Endothelial cell of umbilical vein (primary cell): ENCODE data around the gene L2HGDH. TPM values are rescaled to one million over a fixed set of nuclear protein-coding genes. Genes with fewer than 3 reads are reported as not detected.

ENCODE experiments used
- BruUV-seq: library from RNA; stranded (reverse); fragments of 400-500 nt; replicated peaks from 2 replicates; lab custom pipeline; 2021; lab: Mats Ljungman, UMichigan
- CTCF ChIA-PET: fragments of 300-600, 350-600 bp; sonication (Branson Sonifier 250); formaldehyde crosslinking; loops from one replicate; lab custom pipeline; 2021; ENCODE audit warnings: antibody characterized with exemption, inconsistent platforms; lab: Charles Lee
- POLR2A ChIA-PET: fragments of 300-600, 350-600 bp; sonication (Branson Sonifier 250); formaldehyde crosslinking; loops from one replicate; lab custom pipeline; 2021; ENCODE audit warnings: antibody characterized with exemption, inconsistent platforms; lab: Charles Lee
- DNase-seq: peaks from one replicate; pipeline ENCODE4 v3.0.0-alpha.2; 2011; ENCODE audit warnings: low read depth, low spot score
- FAIRE-seq: peaks from 2 replicates; lab custom pipeline; 2011; peaks lifted over from hg19 to GRCh38; lab: Jason Lieb, UNC
- H2AFZ ChIP-seq: 2 replicates; pipeline ENCODE4 v1.6.0; 2012; ENCODE audit warnings: low read depth, low read length, control low read depth, inconsistent platforms
- H3K27ac ChIP-seq: 2 replicates; pipeline ENCODE4 v1.5.1; 2011; ENCODE audit warnings: low read depth, mild to moderate bottlenecking, control low read depth, low read length, moderate library complexity; ENCODE audit not compliant: insufficient read depth
- H3K27me3 ChIP-seq, 2 experiments: 2 replicates each; pipeline versions ENCODE4 v1.6.0 to v1.6.1; 2011; ENCODE audit warnings: low read length in 2 of 2, mixed read lengths in 1 of 2; ENCODE audit not compliant: control insufficient read depth in 2 of 2, insufficient read depth in 2 of 2
- H3K36me3 ChIP-seq, 2 experiments: 2 replicates in 1 of 2; 3 replicates in 1 of 2; pipeline ENCODE4 v1.5.1; 2011; ENCODE audit warnings: low read length in 2 of 2, mild to moderate bottlenecking in 1 of 2, moderate library complexity in 1 of 2; ENCODE audit not compliant: control insufficient read depth in 2 of 2, insufficient read depth in 2 of 2; ENCODE audit errors: extremely low read depth in 1 of 2
- H3K4me1 ChIP-seq: 3 replicates; pipeline ENCODE4 v1.5.1; 2011; ENCODE audit warnings: mild to moderate bottlenecking, low read length; ENCODE audit not compliant: control insufficient read depth, insufficient read depth; ENCODE audit errors: extremely low read depth
- H3K4me2 ChIP-seq: 2 replicates; pipeline ENCODE4 v1.6.1; 2011; ENCODE audit warnings: low read length, control low read depth, mixed read lengths; ENCODE audit not compliant: insufficient read depth
- H3K4me3 ChIP-seq, 3 experiments: fragments of 200-600 bp in 1 of 3; sonication (generic), shearing (Covaris generic) in 1 of 3; replicated peaks in 1 of 3; 2 replicates each; pipeline ENCODE4 v1.5.1; 2011 to 2016; ENCODE audit warnings: control low read depth in 3 of 3, low read length in 3 of 3, mild to moderate bottlenecking in 2 of 3, inconsistent platforms in 1 of 3, low read depth in 1 of 3, moderate library complexity in 1 of 3; ENCODE audit not compliant: insufficient read depth in 1 of 3
- H3K79me2 ChIP-seq: 2 replicates; pipeline ENCODE4 v1.6.0; 2012; ENCODE audit warnings: low read length, inconsistent platforms; ENCODE audit not compliant: control insufficient read depth, insufficient read depth
- H3K9ac ChIP-seq: replicated peaks from 2 replicates; pipeline ENCODE3; 2011; ENCODE audit warnings: low read length, control low read depth; ENCODE audit not compliant: insufficient read depth; ENCODE audit errors: extremely low read depth
- H3K9me1 ChIP-seq: replicated peaks from 3 replicates; pipeline ENCODE4 v1.6.0; 2011; ENCODE audit warnings: mild to moderate bottlenecking, low read length; ENCODE audit not compliant: control insufficient read depth, insufficient read depth; ENCODE audit errors: extremely low read depth
- H3K9me3 ChIP-seq: replicated peaks from 2 replicates; pipeline ENCODE4 v1.5.1; 2012; ENCODE audit warnings: low read length, inconsistent platforms; ENCODE audit not compliant: control insufficient read depth, insufficient read depth
- H4K20me1 ChIP-seq: replicated peaks from 2 replicates; pipeline ENCODE3; 2011; ENCODE audit warnings: mild to moderate bottlenecking, low read length; ENCODE audit not compliant: control insufficient read depth, insufficient read depth; ENCODE audit errors: extremely low read depth
- EZH2 ChIP-seq: IDR thresholded peaks from 2 replicates; pipeline ENCODE4 v1.6.1; 2012; ENCODE audit warnings: borderline replicate concordance, low read depth, mild to moderate bottlenecking, moderate library complexity, low read length, inconsistent platforms; ENCODE audit not compliant: severe bottlenecking
- FOS ChIP-seq: IDR thresholded peaks from 2 replicates; pipeline ENCODE4 v1.6.1; 2011; ENCODE audit warnings: mild to moderate bottlenecking, low read length, moderate library complexity, borderline replicate concordance; ENCODE audit not compliant: insufficient read depth
- GATA2 ChIP-seq: IDR thresholded peaks from 2 replicates; pipeline ENCODE4 v1.7.0; 2011; ENCODE audit warnings: low read depth, mild to moderate bottlenecking, moderate library complexity, mixed read lengths, low read length; ENCODE audit not compliant: insufficient read length, insufficient read depth
- JUN ChIP-seq: IDR thresholded peaks from 2 replicates; pipeline ENCODE4 v1.6.1; 2011; ENCODE audit warnings: borderline replicate concordance, low read depth; ENCODE audit not compliant: insufficient read length, insufficient read depth
- MYC ChIP-seq: IDR thresholded peaks from one replicate; pipeline ENCODE4 v1.6.1; 2011; ENCODE audit warnings: mild to moderate bottlenecking, low read depth, low read length
- POLR2A ChIP-seq: IDR thresholded peaks from 2 replicates; pipeline ENCODE4 v1.6.1; 2012; ENCODE audit warnings: low read depth, mild to moderate bottlenecking, control low read depth, low read length
- POLR2AphosphoS5 ChIP-seq: IDR thresholded peaks from 2 replicates; pipeline ENCODE4 v1.6.1; 2012; ENCODE audit warnings: low read depth, mild to moderate bottlenecking, control low read depth, low read length, moderate library complexity; ENCODE audit not compliant: insufficient read depth
- dilution Hi-C: fragments of 300-500 bp; cut with MboI; formaldehyde crosslinking; loops from one replicate; pipeline ENCODE4 v1.15.0; 2019; ENCODE audit warnings: low sequenced_read_pairs; ENCODE audit not compliant: extremely low pct_ligation_motif_present
- intact Hi-C: fragments of 100-400 bp; cut with micrococcal nuclease; formaldehyde crosslinking; loops from one replicate; pipeline ENCODE4 v1.10.0; 2022
- polyA plus RNA-seq, 4 experiments: library from polyadenylated mRNA; depleted of rRNA in 3 of 4; stranded (reverse) in 3 of 4; unstranded in 1 of 4; fragments of >200 nt; gene quantifications; 2 replicates each; pipeline versions ENCODE4 v1.2.1 to v1.2.3, GENCODE V29; 2011 to 2012; ENCODE audit warnings: missing spikeins in 1 of 4
- total RNA-seq: library from RNA; stranded (reverse); gene quantifications from 2 replicates; pipeline ENCODE4 v1.2.3, GENCODE V29; 2021
- TF ChIP-seq, protein P1 (sequence below), 2 donors: IDR thresholded peaks; 1 replicate in 1 of 2; 2 replicates in 1 of 2; pipeline ENCODE4 v1.5.1; 2011; ENCODE audit warnings: low read length in 2 of 2, mild to moderate bottlenecking in 2 of 2, moderate library complexity in 2 of 2, control low read depth in 1 of 2, inconsistent platforms in 1 of 2, low read depth in 1 of 2; ENCODE audit not compliant: insufficient read depth in 1 of 2; ENCODE audit errors: extremely low read depth in 1 of 2
- TF ChIP-seq, protein P2 (sequence below): IDR thresholded peaks from 2 replicates; pipeline ENCODE4 v1.6.1; 2011; ENCODE audit not compliant: insufficient read depth, insufficient read length

The L2HGDH gene
- total and polyA plus RNA-seq, 2 donors (not counting 3 experiments of a cell fraction or from before 2014, with no cell fraction given): 2.5 to 5.3 TPM

DNA sequence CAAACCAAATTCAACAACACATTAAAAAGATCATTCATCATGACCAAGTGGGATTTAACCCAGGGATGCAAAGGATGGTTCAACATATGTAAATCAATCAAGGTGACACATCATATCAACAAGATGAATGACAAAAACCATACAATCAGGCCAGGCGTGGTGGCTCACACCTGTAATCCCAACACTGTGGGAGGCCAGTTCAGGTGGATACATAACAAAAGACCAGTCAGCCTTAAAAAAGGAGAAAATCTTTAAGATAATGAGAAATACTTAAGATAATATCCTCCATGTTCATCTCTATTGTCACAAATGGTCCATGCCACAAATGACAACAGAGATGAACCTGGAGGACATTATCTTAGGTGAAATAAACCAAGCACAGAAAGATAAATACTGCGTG lies 12.4 kb downstream of the L2HGDH start:
- Histone ChIP-seq H3K9ac (no peak overlapping the region), H3K9me1 (no peaks in the 10 kb centered on the region), H3K4me2 (no peak overlapping the region), H3K36me3 (no peaks in the 10 kb centered on the region), H3K27ac (no peak overlapping the region), H3K4me3 (no peak overlapping the region), H3K79me2 (no peaks in the 10 kb centered on the region), H3K27me3 (no peaks in the 10 kb centered on the region), H3K4me1 (no peaks in the 10 kb centered on the region), H4K20me1 (no peaks in the 10 kb centered on the region), H2AFZ (no peak overlapping the region), H3K9me3 (no peaks in the 10 kb centered on the region)
- FAIRE-seq (no peak), DNase-seq (no peak)
- TF ChIP-seq, protein P1, sequence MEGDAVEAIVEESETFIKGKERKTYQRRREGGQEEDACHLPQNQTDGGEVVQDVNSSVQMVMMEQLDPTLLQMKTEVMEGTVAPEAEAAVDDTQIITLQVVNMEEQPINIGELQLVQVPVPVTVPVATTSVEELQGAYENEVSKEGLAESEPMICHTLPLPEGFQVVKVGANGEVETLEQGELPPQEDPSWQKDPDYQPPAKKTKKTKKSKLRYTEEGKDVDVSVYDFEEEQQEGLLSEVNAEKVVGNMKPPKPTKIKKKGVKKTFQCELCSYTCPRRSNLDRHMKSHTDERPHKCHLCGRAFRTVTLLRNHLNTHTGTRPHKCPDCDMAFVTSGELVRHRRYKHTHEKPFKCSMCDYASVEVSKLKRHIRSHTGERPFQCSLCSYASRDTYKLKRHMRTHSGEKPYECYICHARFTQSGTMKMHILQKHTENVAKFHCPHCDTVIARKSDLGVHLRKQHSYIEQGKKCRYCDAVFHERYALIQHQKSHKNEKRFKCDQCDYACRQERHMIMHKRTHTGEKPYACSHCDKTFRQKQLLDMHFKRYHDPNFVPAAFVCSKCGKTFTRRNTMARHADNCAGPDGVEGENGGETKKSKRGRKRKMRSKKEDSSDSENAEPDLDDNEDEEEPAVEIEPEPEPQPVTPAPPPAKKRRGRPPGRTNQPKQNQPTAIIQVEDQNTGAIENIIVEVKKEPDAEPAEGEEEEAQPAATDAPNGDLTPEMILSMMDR (IDR thresholded peaks at IDR 0.05; ENCODE audit: extremely low read depth in 1 of 2, insufficient read depth in 1 of 2, low read depth in 1 of 2, low read length in 2 of 2): no peak
- TF ChIP-seq, protein P2, sequence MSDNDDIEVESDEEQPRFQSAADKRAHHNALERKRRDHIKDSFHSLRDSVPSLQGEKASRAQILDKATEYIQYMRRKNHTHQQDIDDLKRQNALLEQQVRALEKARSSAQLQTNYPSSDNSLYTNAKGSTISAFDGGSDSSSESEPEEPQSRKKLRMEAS: no peak
- no peak for TF ChIP-seq MYC
- no peak for TF ChIP-seq JUN
- TF ChIP-seq GATA2: no peak
- TF ChIP-seq FOS: no peak
- no peak for TF ChIP-seq POLR2AphosphoS5
- no peak for TF ChIP-seq EZH2
- TF ChIP-seq POLR2A: no peak
- ChIA-PET CTCF (no interaction called here), POLR2A (no interaction called here)
- no TSS peak for BruUV-seq
- intact Hi-C loops (no loop called here), dilution Hi-C loops (no loop called here)
